ENCODE data around the gene GMNN.

The GMNN gene

DNA sequence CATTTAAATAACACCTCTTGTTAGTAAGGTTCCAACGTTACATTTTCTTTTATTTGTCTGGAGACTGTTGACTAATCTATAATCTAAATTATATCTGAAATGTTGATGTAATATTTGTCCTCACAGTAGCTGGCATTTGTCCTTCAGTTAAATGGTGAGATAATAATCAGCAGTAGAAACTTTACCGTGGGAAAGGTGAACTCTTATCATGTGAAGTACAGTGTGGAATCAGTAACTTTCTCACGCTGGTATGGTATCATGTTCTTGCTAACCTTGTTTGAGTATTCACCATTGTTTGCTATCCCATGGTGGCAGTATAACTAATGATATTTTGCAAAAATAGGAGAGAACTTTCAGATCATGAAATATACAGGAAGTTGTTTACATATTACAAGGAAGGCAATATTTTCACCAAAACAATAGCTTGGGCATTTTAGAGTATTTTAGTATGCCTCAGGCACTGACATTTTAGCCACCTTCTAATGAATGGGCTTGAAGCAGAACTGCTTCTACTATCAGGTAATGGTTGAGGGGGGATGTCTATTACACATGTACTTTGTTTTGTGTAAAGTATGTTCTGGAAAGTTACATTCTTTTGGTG lies 4.8 kb downstream of the GMNN start:
- Histone ChIP-seq H3K4me3 (ENCODE audit: insufficient read depth, low read length, poor library complexity, severe bottlenecking) (no peak overlapping the region), H2AFZ (ENCODE audit: low read depth, low read length, severe bottlenecking) (no peak overlapping the region), H3K9me3 (ENCODE audit: insufficient read depth, low read length) (no peaks in the 10 kb centered on the region), H3K4me2 (ENCODE audit: low read depth, low read length, poor library complexity, severe bottlenecking) (peak overlapping the region; percentile 82), H3K9ac (ENCODE audit: low read length) (no peak overlapping the region), H3F3A (ENCODE audit: insufficient read depth) (peaks cover 31% of the 10 kb centered on the region), H3K79me2 (ENCODE audit: insufficient read depth, low read length) (peaks cover 74% of the 10 kb centered on the region), H3K27ac (ENCODE audit: low read depth, low read length) (peak overlapping the region; percentile 1; the same call in 1 of the 2 replicates), H3K27me3 (ENCODE audit: low read length) (no peaks in the 10 kb centered on the region), H3K36me3 (ENCODE audit: low read length) (peaks cover 80% of the 10 kb centered on the region), H4K20me1 (ENCODE audit: low read depth, low read length) (peaks cover 59% of the 10 kb centered on the region), H3K9me2 (replicated peaks; ENCODE audit: insufficient read depth, low read length) (no peaks in the 10 kb centered on the region)
- TF ChIP-seq CTCF (IDR thresholded peaks at IDR 0.05; ENCODE audit: insufficient read depth, low read length, poor library complexity, severe bottlenecking) (no peak), EZH2phosphoT487 (conservative IDR thresholded peaks at IDR 0.05; ENCODE audit: low read length) (no peak)

DNA sequence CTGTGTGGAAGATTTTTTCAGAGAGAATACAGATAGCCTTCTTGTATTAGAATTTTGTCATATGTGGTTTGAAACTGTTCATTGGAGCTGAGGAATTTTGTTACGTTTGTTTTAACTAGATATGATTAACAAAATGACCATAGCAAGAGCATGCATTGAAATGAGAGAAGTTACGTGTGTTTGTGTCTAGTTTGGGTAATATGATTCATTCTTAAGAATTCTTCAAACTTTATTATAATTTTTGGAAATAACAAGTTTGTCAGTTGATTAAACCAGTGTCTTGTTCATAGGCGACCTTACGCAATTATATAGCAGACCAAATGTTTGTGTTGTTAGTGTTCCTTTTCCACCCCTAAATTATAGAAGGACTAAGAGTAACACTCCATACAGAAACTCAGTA lies 5.5 kb downstream of the GMNN start:
- no peaks in the 10 kb centered on the region for H3K9me3 ChIP-seq (ENCODE audit: insufficient read depth, low read length)
- H3K36me3 ChIP-seq (ENCODE audit: low read length), result peaks cover 86% of the 10 kb centered on the region
- peaks cover 27% of the 10 kb centered on the region for H3F3A ChIP-seq (ENCODE audit: insufficient read depth)
- H4K20me1 ChIP-seq (ENCODE audit: low read depth, low read length), result peaks cover 63% of the 10 kb centered on the region
- no peaks in the 10 kb centered on the region for H3K27me3 ChIP-seq (ENCODE audit: low read length)
- H3K9ac ChIP-seq (ENCODE audit: low read length), result no peak overlapping the region
- H3K79me2 ChIP-seq (ENCODE audit: insufficient read depth, low read length), result peaks cover 79% of the 10 kb centered on the region
- no peaks in the 10 kb centered on the region for H3K9me2 ChIP-seq (replicated peaks; ENCODE audit: insufficient read depth, low read length)
- H3K4me2 ChIP-seq (ENCODE audit: low read depth, low read length, poor library complexity, severe bottlenecking), result no peak overlapping the region
- no peak overlapping the region for H3K4me3 ChIP-seq (ENCODE audit: insufficient read depth, low read length, poor library complexity, severe bottlenecking)
- no peak overlapping the region for H3K27ac ChIP-seq (ENCODE audit: low read depth, low read length)
- no peak overlapping the region for H2AFZ ChIP-seq (ENCODE audit: low read depth, low read length, severe bottlenecking)
- TF ChIP-seq CTCF (IDR thresholded peaks at IDR 0.05; ENCODE audit: insufficient read depth, low read length, poor library complexity, severe bottlenecking) (no peak), EZH2phosphoT487 (conservative IDR thresholded peaks at IDR 0.05; ENCODE audit: low read length) (no peak)

DNA sequence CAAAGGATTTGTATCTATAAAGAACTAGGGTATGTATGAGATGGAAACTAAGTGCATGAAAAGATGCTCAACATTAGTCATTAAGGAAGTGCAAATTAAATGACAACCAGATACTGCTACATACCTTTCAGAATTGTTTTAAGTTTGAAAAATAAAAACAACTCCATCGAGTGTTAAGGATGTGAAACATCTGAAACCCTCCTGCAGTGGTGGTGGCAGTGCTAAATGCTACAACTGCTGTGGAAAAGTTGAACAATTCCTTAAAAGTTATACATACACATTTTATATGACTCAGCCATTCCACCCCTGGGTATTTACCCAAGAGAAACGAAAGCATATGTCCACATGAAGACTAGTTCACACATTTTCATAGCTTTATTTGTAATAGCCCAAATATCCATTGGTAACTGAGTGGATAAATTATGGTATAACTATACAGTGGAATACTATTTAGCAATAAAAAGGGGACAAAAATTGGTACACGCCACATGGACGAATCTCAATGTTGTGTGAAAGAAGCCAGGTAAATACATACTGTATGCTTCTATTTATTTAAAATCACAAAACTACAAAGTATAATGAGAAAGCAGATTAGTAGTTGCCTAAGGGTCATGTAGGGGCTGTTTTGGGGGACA lies 13.4 kb downstream of the GMNN start:
- Histone ChIP-seq H3K9me3 (ENCODE audit: insufficient read depth, low read length) (no peaks in the 10 kb centered on the region), H3F3A (ENCODE audit: insufficient read depth) (peaks cover 44% of the 10 kb centered on the region), H3K27me3 (ENCODE audit: low read length) (no peaks in the 10 kb centered on the region), H3K27ac (ENCODE audit: low read depth, low read length) (no peak overlapping the region), H3K79me2 (ENCODE audit: insufficient read depth, low read length) (peaks cover 12% of the 10 kb centered on the region), H3K4me2 (ENCODE audit: low read depth, low read length, poor library complexity, severe bottlenecking) (no peak overlapping the region), H3K9ac (ENCODE audit: low read length) (no peak overlapping the region), H3K36me3 (ENCODE audit: low read length) (peaks cover 46% of the 10 kb centered on the region), H2AFZ (ENCODE audit: low read depth, low read length, severe bottlenecking) (no peak overlapping the region), H4K20me1 (ENCODE audit: low read depth, low read length) (peaks cover 16% of the 10 kb centered on the region), H3K4me3 (ENCODE audit: insufficient read depth, low read length, poor library complexity, severe bottlenecking) (no peak overlapping the region), H3K9me2 (replicated peaks; ENCODE audit: insufficient read depth, low read length) (no peaks in the 10 kb centered on the region)
- TF ChIP-seq EZH2phosphoT487 (conservative IDR thresholded peaks at IDR 0.05; ENCODE audit: low read length) (no peak), CTCF (IDR thresholded peaks at IDR 0.05; ENCODE audit: insufficient read depth, low read length, poor library complexity, severe bottlenecking) (no peak)
